Measurements from ENCODE around the gene TAL1. TPM values are rescaled to one million over a fixed set of nuclear protein-coding genes. Genes with fewer than 3 reads are reported as not detected.
"Not testable (repeated sequence)": the region's sequence is repeated elsewhere in the genome, so short reads cannot be mapped to it uniquely, and the experiment has no call there.

TAL1 gene
- total RNA-seq: under 0.01 TPM in 1 of 2 replicates, not detected in the other
- 0.01 TPM in 1 of 2 replicates, not detected in the other for polyA plus RNA-seq
- polyA plus RNA-seq (2012): not detected in 2 replicates
- not detected in 2 replicates for polyA minus RNA-seq (ENCODE audit: low replicate concordance)

- Histone ChIP-seq H3K4me1 (ENCODE audit: control insufficient read depth, extremely low read depth, insufficient read depth, low read length) (no peaks in the 10 kb centered on the region), H3K9me3 (ENCODE audit: control insufficient read depth, insufficient read depth, low read depth, low read length) (no peaks in the 10 kb centered on the region), H3K79me2 (ENCODE audit: control insufficient read depth, insufficient read depth, low read length) (no peaks in the 10 kb centered on the region), H3K36me3 (ENCODE audit: control insufficient read depth, insufficient read depth, low read length) (no peaks in the 10 kb centered on the region), H2AFZ (ENCODE audit: low read length) (no peak within 1 kb of the TSS), H3K27me3 (ENCODE audit: control insufficient read depth, insufficient read depth, low read length) (peaks cover 59% of the 10 kb centered on the region), H4K20me1 (ENCODE audit: control insufficient read depth, extremely low read depth, insufficient read depth, low read length) (no peaks in the 10 kb centered on the region), H3K27ac (ENCODE audit: insufficient read depth, low read length) (no peak within 1 kb of the TSS), H3K4me3 (replicated peaks in 1 of 4; ENCODE audit: control extremely low read depth in 1 of 4, insufficient read depth in 1 of 4, low read depth in 3 of 4, low read length in 4 of 4) (peak within 1 kb of the TSS in 2 of 4 experiments; percentile 20 to 29), H3K4me2 (ENCODE audit: extremely low read depth, insufficient read depth, low read length) (peak within 1 kb of the TSS; percentile 42), H3K9ac (ENCODE audit: insufficient read depth, low read length) (no peak within 1 kb of the TSS)
- no peak for DNase-seq (ENCODE audit: low read depth in 2 of 2)
- TF ChIP-seq, protein P1, sequence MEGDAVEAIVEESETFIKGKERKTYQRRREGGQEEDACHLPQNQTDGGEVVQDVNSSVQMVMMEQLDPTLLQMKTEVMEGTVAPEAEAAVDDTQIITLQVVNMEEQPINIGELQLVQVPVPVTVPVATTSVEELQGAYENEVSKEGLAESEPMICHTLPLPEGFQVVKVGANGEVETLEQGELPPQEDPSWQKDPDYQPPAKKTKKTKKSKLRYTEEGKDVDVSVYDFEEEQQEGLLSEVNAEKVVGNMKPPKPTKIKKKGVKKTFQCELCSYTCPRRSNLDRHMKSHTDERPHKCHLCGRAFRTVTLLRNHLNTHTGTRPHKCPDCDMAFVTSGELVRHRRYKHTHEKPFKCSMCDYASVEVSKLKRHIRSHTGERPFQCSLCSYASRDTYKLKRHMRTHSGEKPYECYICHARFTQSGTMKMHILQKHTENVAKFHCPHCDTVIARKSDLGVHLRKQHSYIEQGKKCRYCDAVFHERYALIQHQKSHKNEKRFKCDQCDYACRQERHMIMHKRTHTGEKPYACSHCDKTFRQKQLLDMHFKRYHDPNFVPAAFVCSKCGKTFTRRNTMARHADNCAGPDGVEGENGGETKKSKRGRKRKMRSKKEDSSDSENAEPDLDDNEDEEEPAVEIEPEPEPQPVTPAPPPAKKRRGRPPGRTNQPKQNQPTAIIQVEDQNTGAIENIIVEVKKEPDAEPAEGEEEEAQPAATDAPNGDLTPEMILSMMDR (conservative IDR thresholded peaks at IDR 0.05 in 1 of 2, IDR thresholded peaks at IDR 0.05 in 1 of 2; ENCODE audit: low read depth in 1 of 2, low read length in 2 of 2): no peak
- peak; percentile 75 for TF ChIP-seq EZH2 (IDR thresholded peaks at IDR 0.05; ENCODE audit: low read length, missing control alignments)
Measured at GRCh38 chr1:47232187-47232874, at the start of gene TAL1. Gene TAL1 (minus strand): TSS chr1:47232225. CDS start chr1:47225888, 6,337 bp downstream.

GRCh38 chr1:47280142-47280541 is 48.1 kb upstream of the TAL1 start:
- TF ChIP-seq, protein P1 (conservative IDR thresholded peaks at IDR 0.05 in 1 of 2, IDR thresholded peaks at IDR 0.05 in 1 of 2; ENCODE audit: low read depth in 1 of 2, low read length in 2 of 2): no peak
- no peak for TF ChIP-seq EZH2 (IDR thresholded peaks at IDR 0.05; ENCODE audit: low read length, missing control alignments)
- no peaks in the 10 kb centered on the region for H3K27me3 ChIP-seq (ENCODE audit: control insufficient read depth, insufficient read depth, low read length)
- H3K4me2 ChIP-seq (ENCODE audit: extremely low read depth, insufficient read depth, low read length): no peak overlapping the region
- H3K36me3 ChIP-seq (ENCODE audit: control insufficient read depth, insufficient read depth, low read length): peaks cover 5% of the 10 kb centered on the region
- no peak overlapping the region for H3K9ac ChIP-seq (ENCODE audit: insufficient read depth, low read length)
- peak in 1 of 2 donors; percentile 9 for DNase-seq (ENCODE audit: low read depth in 2 of 2)
- no peaks in the 10 kb centered on the region for H3K4me1 ChIP-seq (ENCODE audit: control insufficient read depth, extremely low read depth, insufficient read depth, low read length)
- H3K79me2 ChIP-seq (ENCODE audit: control insufficient read depth, insufficient read depth, low read length): peaks cover 5% of the 10 kb centered on the region
- H4K20me1 ChIP-seq (ENCODE audit: control insufficient read depth, extremely low read depth, insufficient read depth, low read length): no peaks in the 10 kb centered on the region
- no peak overlapping the region for H3K27ac ChIP-seq (ENCODE audit: insufficient read depth, low read length)
- H3K9me3 ChIP-seq (ENCODE audit: control insufficient read depth, insufficient read depth, low read depth, low read length): no peaks in the 10 kb centered on the region
- no peak overlapping the region for H3K4me3 ChIP-seq (replicated peaks in 1 of 4; ENCODE audit: control extremely low read depth in 1 of 4, insufficient read depth in 1 of 4, low read depth in 3 of 4, low read length in 4 of 4)
- H2AFZ ChIP-seq (ENCODE audit: low read length): no peak overlapping the region

DNA sequence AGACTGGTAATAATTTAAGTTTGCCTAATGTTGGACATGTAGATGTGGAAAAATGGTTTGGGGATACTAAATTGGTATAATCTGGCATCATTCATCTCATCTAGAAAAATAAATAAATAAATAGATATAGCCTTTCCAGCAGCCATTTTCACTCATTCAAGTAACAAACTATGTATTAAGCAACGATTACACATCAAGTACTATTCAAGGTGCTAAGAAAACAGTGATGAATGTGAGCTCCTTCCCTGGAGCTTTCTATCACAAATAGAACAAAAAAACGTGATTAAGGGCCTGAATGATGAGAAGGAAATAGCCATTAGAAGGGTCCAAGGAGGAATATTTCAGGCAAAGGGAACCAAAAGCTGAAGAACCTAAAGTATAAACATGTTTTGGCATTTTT is 44.8 kb upstream of the TAL1 start:
- peaks cover 5% of the 10 kb centered on the region for H3K36me3 ChIP-seq (ENCODE audit: control insufficient read depth, insufficient read depth, low read length)
- no peak for DNase-seq (ENCODE audit: low read depth in 2 of 2)
- no peak overlapping the region for H3K4me2 ChIP-seq (ENCODE audit: extremely low read depth, insufficient read depth, low read length)
- H4K20me1 ChIP-seq (ENCODE audit: control insufficient read depth, extremely low read depth, insufficient read depth, low read length): no peaks in the 10 kb centered on the region
- no peaks in the 10 kb centered on the region for H3K9me3 ChIP-seq (ENCODE audit: control insufficient read depth, insufficient read depth, low read depth, low read length)
- H3K27me3 ChIP-seq (ENCODE audit: control insufficient read depth, insufficient read depth, low read length): no peaks in the 10 kb centered on the region
- no peak overlapping the region for H3K9ac ChIP-seq (ENCODE audit: insufficient read depth, low read length)
- H3K4me3 ChIP-seq (replicated peaks in 1 of 4; ENCODE audit: control extremely low read depth in 1 of 4, insufficient read depth in 1 of 4, low read depth in 3 of 4, low read length in 4 of 4): no peak overlapping the region
- H2AFZ ChIP-seq (ENCODE audit: low read length): no peak overlapping the region
- peaks cover 8% of the 10 kb centered on the region for H3K79me2 ChIP-seq (ENCODE audit: control insufficient read depth, insufficient read depth, low read length)
- H3K4me1 ChIP-seq (ENCODE audit: control insufficient read depth, extremely low read depth, insufficient read depth, low read length): no peaks in the 10 kb centered on the region
- TF ChIP-seq, protein P1 (conservative IDR thresholded peaks at IDR 0.05 in 1 of 2, IDR thresholded peaks at IDR 0.05 in 1 of 2; ENCODE audit: low read depth in 1 of 2, low read length in 2 of 2): no peak
- TF ChIP-seq EZH2 (IDR thresholded peaks at IDR 0.05; ENCODE audit: low read length, missing control alignments): no peak
- no peak overlapping the region for H3K27ac ChIP-seq (ENCODE audit: insufficient read depth, low read length)

- H3K79me2 ChIP-seq (ENCODE audit: control insufficient read depth, insufficient read depth, low read length); H2AFZ ChIP-seq (ENCODE audit: low read length); H3K4me2 ChIP-seq (ENCODE audit: extremely low read depth, insufficient read depth, low read length); H3K36me3 ChIP-seq (ENCODE audit: control insufficient read depth, insufficient read depth, low read length); H3K9ac ChIP-seq (ENCODE audit: insufficient read depth, low read length); H3K27me3 ChIP-seq (ENCODE audit: control insufficient read depth, insufficient read depth, low read length); H4K20me1 ChIP-seq (ENCODE audit: control insufficient read depth, extremely low read depth, insufficient read depth, low read length); H3K4me1 ChIP-seq (ENCODE audit: control insufficient read depth, extremely low read depth, insufficient read depth, low read length); H3K9me3 ChIP-seq (ENCODE audit: control insufficient read depth, insufficient read depth, low read depth, low read length); H3K27ac ChIP-seq (ENCODE audit: insufficient read depth, low read length); H3K4me3 ChIP-seq (replicated peaks in 1 of 4; ENCODE audit: control extremely low read depth in 1 of 4, insufficient read depth in 1 of 4, low read depth in 3 of 4, low read length in 4 of 4): not testable (repeated sequence)
- peak; percentile 16 to 19 for DNase-seq (ENCODE audit: low read depth in 2 of 2)
Measured at GRCh38 chr1:47275811-47276210, 43.8 kb upstream of the TAL1 start.

Measured in fibroblast of lung (primary cell).